DOHH2 (cell line): ENCODE results near the gene FILIP1L.

ENCODE experiments used
- H3F3A ChIP-seq: fragments of 200-600 bp; sonication (generic), shearing (Covaris generic); 2 replicates; pipeline ENCODE4 v1.6.0; 2016; ENCODE audit warnings: antibody characterized with exemption, mild to moderate bottlenecking; ENCODE audit not compliant: control insufficient read depth, insufficient read depth
- H3K27ac ChIP-seq: fragments of 200-600 bp; sonication (generic); 2 replicates; pipeline ENCODE4 v1.5.1; 2014; ENCODE audit warnings: low read depth, mild to moderate bottlenecking, low read length, moderate library complexity
- H3K27me3 ChIP-seq: fragments of 200-600 bp; sonication (generic); 2 replicates; pipeline ENCODE4 v1.6.1; 2014; ENCODE audit warnings: mild to moderate bottlenecking, low read length, mixed read lengths; ENCODE audit not compliant: control insufficient read depth
- H3K36me3 ChIP-seq: fragments of 200-600 bp; sonication (generic); 2 replicates; pipeline ENCODE4 v1.6.1; 2014; ENCODE audit warnings: mild to moderate bottlenecking, low read length, moderate library complexity, mixed read lengths; ENCODE audit not compliant: control insufficient read depth
- H3K4me1 ChIP-seq: fragments of 200-600 bp; sonication (generic); 2 replicates; pipeline ENCODE4 v1.6.1; 2014; ENCODE audit warnings: mild to moderate bottlenecking, low read length, mixed read lengths; ENCODE audit not compliant: control insufficient read depth
- H3K4me2 ChIP-seq: fragments of 200-600 bp; sonication (generic); 2 replicates; pipeline ENCODE4 v1.6.0; 2014; ENCODE audit warnings: mild to moderate bottlenecking, low read length, moderate library complexity
- H3K4me3 ChIP-seq: fragments of 200-600 bp; sonication (generic); 2 replicates; pipeline ENCODE4 v1.5.1; 2014; ENCODE audit warnings: mild to moderate bottlenecking, low read length, mixed read lengths
- H3K79me2 ChIP-seq: fragments of 200-600 bp; sonication (generic); 2 replicates; pipeline ENCODE4 v1.6.1; 2014; ENCODE audit warnings: mild to moderate bottlenecking, low read length, mixed read lengths; ENCODE audit not compliant: control insufficient read depth
- H3K9me2 ChIP-seq: fragments of 200-600 bp; sonication (generic); replicated peaks from 2 replicates; pipeline ENCODE4 v1.6.1; 2014; ENCODE audit warnings: mild to moderate bottlenecking, low read length, mixed read lengths; ENCODE audit not compliant: control insufficient read depth
- H3K9me3 ChIP-seq: fragments of 200-600 bp; sonication (generic); 2 replicates; pipeline ENCODE4 v1.6.1; 2014; ENCODE audit warnings: antibody characterized with exemption, low read length, mixed read lengths; ENCODE audit not compliant: control insufficient read depth, insufficient read depth
- H4K20me1 ChIP-seq: fragments of 200-600 bp; sonication (generic); 2 replicates; pipeline ENCODE4 v1.6.0; 2014; ENCODE audit warnings: low read depth, mild to moderate bottlenecking, antibody characterized with exemption, low read length, moderate library complexity; ENCODE audit not compliant: control insufficient read depth, insufficient read depth
- CTCF ChIP-seq: fragments of 200-600 bp; sonication (generic); IDR thresholded peaks from one replicate; pipeline ENCODE4 v1.5.1; 2014; ENCODE audit warnings: antibody characterized with exemption, mild to moderate bottlenecking, low read depth, low read length; ENCODE audit not compliant: poor library complexity, severe bottlenecking
- EZH2phosphoT487 ChIP-seq: fragments of 200-600 bp; sonication (generic); IDR thresholded peaks from 2 replicates; pipeline ENCODE4 v1.6.1; 2017; ENCODE audit warnings: borderline replicate concordance, mild to moderate bottlenecking, antibody characterized with exemption, low read length, moderate library complexity, mixed read lengths

FILIP1L gene

GRCh38 chr3:99883693-99884092 is 230.6 kb downstream of the FILIP1L start:
- no peaks in the 10 kb centered on the region for H3K4me1 ChIP-seq
- H3K4me3 ChIP-seq: no peak overlapping the region
- no peaks in the 10 kb centered on the region for H3K79me2 ChIP-seq
- no peak for TF ChIP-seq EZH2phosphoT487
- no peak for TF ChIP-seq CTCF
- H3K36me3 ChIP-seq: no peaks in the 10 kb centered on the region; the same call in 1 of the 2 replicates
- H3K4me2 ChIP-seq: no peak overlapping the region
- no peaks in the 10 kb centered on the region for H3K9me3 ChIP-seq
- H3K9me2 ChIP-seq: no peaks in the 10 kb centered on the region
- no peaks in the 10 kb centered on the region for H3K27me3 ChIP-seq
- H4K20me1 ChIP-seq: no peaks in the 10 kb centered on the region; the same call in 1 of the 2 replicates
- no peak overlapping the region for H3K27ac ChIP-seq
- H3F3A ChIP-seq: no peaks in the 10 kb centered on the region

- Histone ChIP-seq H3F3A (no peaks in the 10 kb centered on the region), H3K4me1 (no peaks in the 10 kb centered on the region), H3K27me3 (no peaks in the 10 kb centered on the region), H3K9me2 (no peaks in the 10 kb centered on the region), H3K36me3 (no peaks in the 10 kb centered on the region; the same call in 1 of the 2 replicates), H3K4me2 (no peak overlapping the region), H3K4me3 (no peak overlapping the region), H3K79me2 (no peaks in the 10 kb centered on the region), H3K9me3 (no peaks in the 10 kb centered on the region), H3K27ac (no peak overlapping the region), H4K20me1 (no peaks in the 10 kb centered on the region; the same call in 1 of the 2 replicates)
- no peak for TF ChIP-seq EZH2phosphoT487
- no peak for TF ChIP-seq CTCF
Observed at GRCh38 chr3:99883138-99883461, 231.2 kb downstream of the FILIP1L start.

GRCh38 chr3:99882436-99883137 is 231.7 kb downstream of the FILIP1L start:
- Histone ChIP-seq H3K4me1 (no peaks in the 10 kb centered on the region), H3K27me3 (no peaks in the 10 kb centered on the region), H3K79me2 (no peaks in the 10 kb centered on the region), H3K27ac (no peak overlapping the region), H3K9me2 (no peaks in the 10 kb centered on the region), H3F3A (no peaks in the 10 kb centered on the region), H3K36me3 (no peaks in the 10 kb centered on the region; the same call in 1 of the 2 replicates), H4K20me1 (no peaks in the 10 kb centered on the region; the same call in 1 of the 2 replicates), H3K9me3 (no peaks in the 10 kb centered on the region), H3K4me2 (no peak overlapping the region), H3K4me3 (no peak overlapping the region)
- TF ChIP-seq CTCF (no peak), EZH2phosphoT487 (no peak)
